DND-41 (cell line): Measurements from ENCODE around the gene FAM161B.

Source experiments
- ATAC-seq: fragments of 200-7000 bp; cut with Tn5 transposase; 3 replicates; pipeline ENCODE4 v1.9.1; 2021; ENCODE audit warnings: low read depth; ENCODE audit not compliant: insufficient read depth
- DNase-seq: peaks from one replicate; pipeline ENCODE4 v3.0.0-alpha.2; 2020
- H2AFZ ChIP-seq: 2 replicates; pipeline ENCODE4 v1.6.0; 2012; ENCODE audit warnings: low read depth, low read length
- H3K27ac ChIP-seq: 2 replicates; pipeline ENCODE4 v1.5.1; 2012; ENCODE audit warnings: low read length, inconsistent platforms
- H3K27me3 ChIP-seq: fragments of 200-600 bp; sonication (generic); 2 replicates; pipeline ENCODE4 v1.6.0; 2012; ENCODE audit warnings: low read length, mild to moderate bottlenecking, inconsistent platforms; ENCODE audit not compliant: insufficient read depth, poor library complexity
- H3K36me3 ChIP-seq: 2 replicates; pipeline ENCODE4 v1.5.1; 2012; ENCODE audit warnings: low read length, inconsistent platforms; ENCODE audit not compliant: insufficient read depth
- H3K4me1 ChIP-seq: 2 replicates; pipeline ENCODE4 v1.5.1; 2012; ENCODE audit warnings: mild to moderate bottlenecking, low read length; ENCODE audit not compliant: insufficient read depth
- H3K4me2 ChIP-seq: 2 replicates; pipeline ENCODE4 v1.6.0; 2012; ENCODE audit warnings: mild to moderate bottlenecking, moderate library complexity, low read length, inconsistent platforms; ENCODE audit not compliant: insufficient read depth
- H3K4me3 ChIP-seq, 2 experiments: fragments of 200-600 bp in 1 of 2; shearing (Covaris generic) in 1 of 2; 2 replicates each; pipeline ENCODE4 v1.5.1; 2012 to 2016; ENCODE audit warnings: inconsistent platforms in 2 of 2, low read length in 2 of 2, mild to moderate bottlenecking in 2 of 2, low read depth in 1 of 2, moderate library complexity in 1 of 2
- H3K79me2 ChIP-seq: 2 replicates; pipeline ENCODE4 v1.6.0; 2012; ENCODE audit warnings: low read length, inconsistent platforms; ENCODE audit not compliant: insufficient read depth
- H3K9ac ChIP-seq: 2 replicates; pipeline ENCODE4 v1.6.0; 2012; ENCODE audit warnings: low read depth, mild to moderate bottlenecking, inconsistent platforms, low read length, moderate library complexity
- H3K9me3 ChIP-seq: 2 replicates; pipeline ENCODE4 v1.5.1; 2012; ENCODE audit warnings: low read length, moderate library complexity, mild to moderate bottlenecking, inconsistent platforms; ENCODE audit not compliant: insufficient read depth, severe bottlenecking
- H4K20me1 ChIP-seq: 2 replicates; pipeline ENCODE4 v1.6.0; 2012; ENCODE audit warnings: low read length; ENCODE audit not compliant: insufficient read depth
- EZH2 ChIP-seq: IDR thresholded peaks from 3 replicates; pipeline ENCODE4 v1.6.1; 2012; ENCODE audit warnings: borderline replicate concordance, low read depth, mild to moderate bottlenecking, moderate library complexity, low read length, inconsistent platforms; ENCODE audit not compliant: severe bottlenecking
- TF ChIP-seq, protein P1 (sequence below): IDR thresholded peaks from 2 replicates; pipeline ENCODE4 v1.5.1; 2012; ENCODE audit warnings: borderline replicate concordance, low read length, moderate library complexity, mild to moderate bottlenecking; ENCODE audit not compliant: poor library complexity, severe bottlenecking; ENCODE audit errors: extremely low read depth

FAM161B gene

DNA sequence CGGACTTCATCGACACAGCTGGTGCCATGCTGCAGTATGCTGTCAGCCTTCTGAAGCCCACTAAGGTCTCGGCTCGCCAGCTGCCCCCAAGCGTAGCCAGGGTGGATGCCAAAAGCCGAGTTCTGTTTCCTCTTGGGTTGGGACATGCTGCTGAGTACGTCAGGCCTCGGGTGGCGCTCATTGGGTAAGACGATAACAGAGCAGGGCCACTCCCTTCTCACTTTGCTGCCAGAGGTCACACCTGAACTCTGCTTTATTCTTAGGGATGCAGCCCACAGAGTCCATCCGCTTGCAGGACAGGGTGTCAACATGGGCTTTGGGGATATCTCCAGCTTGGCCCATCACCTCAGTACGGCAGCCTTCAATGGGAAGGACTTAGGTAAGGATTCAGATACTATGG lies 11.3 kb upstream of the FAM161B start:
- Histone ChIP-seq H3K4me3 (no peak overlapping the region), H3K27ac (no peak overlapping the region), H3K4me1 (no peaks in the 10 kb centered on the region), H3K4me2 (no peak overlapping the region), H3K9ac (no peak overlapping the region), H4K20me1 (no peaks in the 10 kb centered on the region), H2AFZ (no peak overlapping the region), H3K36me3 (peaks cover 79% of the 10 kb centered on the region), H3K9me3 (no peaks in the 10 kb centered on the region), H3K79me2 (no peaks in the 10 kb centered on the region), H3K27me3 (no peaks in the 10 kb centered on the region)
- TF ChIP-seq, protein P1, sequence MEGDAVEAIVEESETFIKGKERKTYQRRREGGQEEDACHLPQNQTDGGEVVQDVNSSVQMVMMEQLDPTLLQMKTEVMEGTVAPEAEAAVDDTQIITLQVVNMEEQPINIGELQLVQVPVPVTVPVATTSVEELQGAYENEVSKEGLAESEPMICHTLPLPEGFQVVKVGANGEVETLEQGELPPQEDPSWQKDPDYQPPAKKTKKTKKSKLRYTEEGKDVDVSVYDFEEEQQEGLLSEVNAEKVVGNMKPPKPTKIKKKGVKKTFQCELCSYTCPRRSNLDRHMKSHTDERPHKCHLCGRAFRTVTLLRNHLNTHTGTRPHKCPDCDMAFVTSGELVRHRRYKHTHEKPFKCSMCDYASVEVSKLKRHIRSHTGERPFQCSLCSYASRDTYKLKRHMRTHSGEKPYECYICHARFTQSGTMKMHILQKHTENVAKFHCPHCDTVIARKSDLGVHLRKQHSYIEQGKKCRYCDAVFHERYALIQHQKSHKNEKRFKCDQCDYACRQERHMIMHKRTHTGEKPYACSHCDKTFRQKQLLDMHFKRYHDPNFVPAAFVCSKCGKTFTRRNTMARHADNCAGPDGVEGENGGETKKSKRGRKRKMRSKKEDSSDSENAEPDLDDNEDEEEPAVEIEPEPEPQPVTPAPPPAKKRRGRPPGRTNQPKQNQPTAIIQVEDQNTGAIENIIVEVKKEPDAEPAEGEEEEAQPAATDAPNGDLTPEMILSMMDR = no peak
- TF ChIP-seq EZH2 = no peak
- no peak for DNase-seq
- no peak for ATAC-seq

DNA sequence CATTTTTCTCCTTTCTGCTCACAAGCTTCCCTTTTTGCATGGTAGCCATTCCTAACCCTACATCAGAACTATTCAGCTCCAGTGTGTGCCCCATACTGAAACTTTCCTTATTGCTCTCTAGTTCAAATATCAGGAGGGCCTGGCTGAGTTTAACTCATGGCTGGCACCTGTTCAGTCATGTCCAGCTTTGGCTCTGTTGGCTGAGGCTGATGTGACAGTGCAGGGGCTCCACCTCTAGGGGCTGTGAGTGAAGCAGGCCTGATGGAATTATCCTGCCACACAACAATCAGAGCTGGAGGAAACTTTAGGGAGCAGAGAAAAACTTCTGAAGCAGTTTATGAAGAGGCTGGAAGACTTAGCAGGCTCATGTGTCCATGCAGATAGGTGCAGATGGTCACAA lies 8.7 kb upstream of the FAM161B start:
- no peak overlapping the region for H3K27ac ChIP-seq
- peaks cover 79% of the 10 kb centered on the region for H3K36me3 ChIP-seq
- no peaks in the 10 kb centered on the region for H3K27me3 ChIP-seq
- no peak overlapping the region for H3K9ac ChIP-seq
- no peaks in the 10 kb centered on the region for H4K20me1 ChIP-seq
- H3K4me1 ChIP-seq = no peaks in the 10 kb centered on the region
- no peak for DNase-seq
- H2AFZ ChIP-seq = no peak overlapping the region
- no peak for TF ChIP-seq EZH2
- TF ChIP-seq, protein P1 = no peak
- ATAC-seq = no peak
- no peaks in the 10 kb centered on the region for H3K79me2 ChIP-seq
- no peak overlapping the region for H3K4me2 ChIP-seq
- H3K9me3 ChIP-seq = no peaks in the 10 kb centered on the region
- H3K4me3 ChIP-seq = no peak overlapping the region

- H3K4me3 ChIP-seq = no peak overlapping the region
- TF ChIP-seq, protein P1 = no peak
- no peak for TF ChIP-seq EZH2
- no peak overlapping the region for H3K27ac ChIP-seq
- H3K4me1 ChIP-seq = peaks cover 11% of the 10 kb centered on the region
- ATAC-seq (no peak), DNase-seq (no peak)
- H3K36me3 ChIP-seq = peaks cover 58% of the 10 kb centered on the region
- H3K79me2 ChIP-seq = peaks cover 13% of the 10 kb centered on the region
- H2AFZ ChIP-seq = no peak overlapping the region
- H3K9ac ChIP-seq = no peak overlapping the region
- H3K9me3 ChIP-seq = no peaks in the 10 kb centered on the region
- H4K20me1 ChIP-seq = no peaks in the 10 kb centered on the region
- no peak overlapping the region for H3K4me2 ChIP-seq
- no peaks in the 10 kb centered on the region for H3K27me3 ChIP-seq
Observed at GRCh38 chr14:73955674-73956073, 5.8 kb upstream of the FAM161B start.

GRCh38 chr14:73953731-73954130 lies 3.8 kb upstream of the FAM161B start:
- Histone ChIP-seq H3K4me2 (no peak overlapping the region), H3K9me3 (no peaks in the 10 kb centered on the region), H2AFZ (no peak overlapping the region), H4K20me1 (no peaks in the 10 kb centered on the region), H3K36me3 (peaks cover 41% of the 10 kb centered on the region), H3K79me2 (peaks cover 19% of the 10 kb centered on the region), H3K27ac (no peak overlapping the region), H3K27me3 (no peaks in the 10 kb centered on the region), H3K4me3 (no peak overlapping the region), H3K4me1 (peaks cover 21% of the 10 kb centered on the region), H3K9ac (no peak overlapping the region)
- TF ChIP-seq EZH2 = no peak
- TF ChIP-seq, protein P1 = no peak
- ATAC-seq (no peak), DNase-seq (no peak)
